ENCODE results near the gene GALNT15.

DNA sequence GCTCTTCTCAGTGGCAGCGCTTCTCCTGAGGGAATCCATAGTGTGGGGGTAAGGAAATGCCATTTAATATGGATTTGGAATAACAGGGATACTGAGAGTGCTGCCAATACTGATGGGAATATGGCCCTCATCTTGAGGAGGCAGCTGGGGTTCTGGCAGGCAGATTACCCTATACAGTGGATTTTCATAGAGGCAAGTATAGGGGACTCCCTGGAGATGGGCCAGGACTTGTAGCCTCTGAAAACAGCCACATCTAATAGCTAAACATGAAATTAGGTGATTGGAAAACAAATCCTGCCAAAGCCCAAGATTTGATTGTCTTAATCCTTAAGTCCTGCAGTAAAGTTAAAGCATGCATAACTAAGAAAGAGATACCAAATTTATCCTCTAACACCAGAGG, 59.3 kb downstream of the GALNT15 start:
- no peak for TF ChIP-seq CTCF (IDR thresholded peaks at IDR 0.05; ENCODE audit: borderline replicate concordance, extremely low read depth, low read length, poor library complexity, severe bottlenecking)
- no peak for TF ChIP-seq EZH2 (IDR thresholded peaks at IDR 0.05; ENCODE audit: borderline replicate concordance, low read depth, low read length, severe bottlenecking)
